Central memory CD4-positive, alpha-beta T cell (primary cell): Measurements from ENCODE around the gene APOL6.
"Not testable (repeated sequence)": the region's sequence is repeated elsewhere in the genome, so short reads cannot be mapped to it uniquely, and the experiment has no call there.

Experiments used
- DNase-seq: peaks from one replicate; pipeline ENCODE4 v3.0.0; 2022

Gene APOL6

GRCh38 chr22:35681454-35682052 lies 33.3 kb downstream of the APOL6 start:
- DNase-seq: no peak

- no peak for DNase-seq
These were observed 35.3 kb downstream of the APOL6 start for GRCh38 chr22:35683560-35683959.

GRCh38 chr22:35684270-35684700 lies 36.0 kb downstream of the APOL6 start:
- no peak for DNase-seq

- DNase-seq: no peak
These were observed 36.5 kb downstream of the APOL6 start for GRCh38 chr22:35684732-35685131.

- DNase-seq: no peak
These were observed 37.5 kb downstream of the APOL6 start for GRCh38 chr22:35685731-35686130.

- DNase-seq: no peak
These were observed 38.1 kb downstream of the APOL6 start for GRCh38 chr22:35686298-35686697.

GRCh38 chr22:35687461-35687860 lies 39.2 kb downstream of the APOL6 start:
- no peak for DNase-seq

GRCh38 chr22:35688913-35689675 lies 40.8 kb downstream of the APOL6 start:
- no peak for DNase-seq

- DNase-seq: no peak
These were observed 41.8 kb downstream of the APOL6 start for GRCh38 chr22:35690001-35690400.

- DNase-seq: no peak
These were observed 47.0 kb downstream of the APOL6 start for GRCh38 chr22:35695202-35695601.

- peak; percentile 2 for DNase-seq
These were observed 48.9 kb downstream of the APOL6 start for GRCh38 chr22:35697142-35697541.

GRCh38 chr22:35699852-35700251 lies 51.6 kb downstream of the APOL6 start:
- DNase-seq: not testable (repeated sequence)

- no peak for DNase-seq
These were observed 55.8 kb downstream of the APOL6 start for GRCh38 chr22:35703861-35704584.

- no peak for DNase-seq
These were observed 56.9 kb downstream of the APOL6 start for GRCh38 chr22:35705141-35705540.

GRCh38 chr22:35708453-35708852 lies 60.2 kb downstream of the APOL6 start:
- no peak for DNase-seq

- DNase-seq: no peak
These were observed 60.7 kb downstream of the APOL6 start for GRCh38 chr22:35708917-35709316.

- DNase-seq: no peak
These were observed 63.1 kb downstream of the APOL6 start for GRCh38 chr22:35711336-35711735.

GRCh38 chr22:35712672-35713071 lies 64.4 kb downstream of the APOL6 start:
- DNase-seq: no peak

- no peak for DNase-seq
These were observed 69.3 kb downstream of the APOL6 start, which contains the start of gene APOL5 for GRCh38 chr22:35717572-35717971. Gene APOL5, plus strand, starts transcription at chr22:35717872. Its CDS starts 0 bp downstream, at chr22:35717872.
